ENCODE results near the gene NEAT1. TPM values are rescaled to one million over a fixed set of nuclear protein-coding genes. Genes with fewer than 3 reads are reported as not detected.

The NEAT1 gene
- total and polyA plus RNA-seq, 5 experiments from 2014 or later: 1.3 to 414 (median 2.9) TPM

- no peaks in the 10 kb centered on the region for H3K27me3 Mint-ChIP-seq
- POLR2A ChIA-PET: interaction anchor here (0.6 to 24.9 kb wide), 9 partner anchors 9 to 744 kb away, joined by 3 to 2047 read pairs (median 4); partner anchors contain the start of genes MALAT1 and NEAT1
- H3K36me3 Mint-ChIP-seq: no peaks in the 10 kb centered on the region
- H3K27ac Mint-ChIP-seq: peak overlapping the region in 3 of 10 donors; percentile 65 to 77 (median 72)
- DNase-seq (no peak), ATAC-seq (no peak)
- no peaks in the 10 kb centered on the region for H3K9me3 Mint-ChIP-seq
- peaks cover 20 to 58% (median 46%) of the 10 kb centered on the region in 4 donors for H3K4me1 Mint-ChIP-seq
- H3K4me3 Mint-ChIP-seq: no peak overlapping the region
These were observed 70.2 kb downstream of the NEAT1 start for GRCh38 chr11:65492637-65493366.

- Mint-ChIP-seq H3K27me3 (no peaks in the 10 kb centered on the region), H3K9me3 (no peaks in the 10 kb centered on the region), H3K4me1 (peaks cover 17 to 50% (median 39%) of the 10 kb centered on the region in 4 donors), H3K4me3 (no peak overlapping the region), H3K27ac (peak overlapping the region in 3 of 10 donors; percentile 65 to 77 (median 72)), H3K36me3 (no peaks in the 10 kb centered on the region)
- POLR2A ChIA-PET: interaction anchor here (0.7 to 24.9 kb wide), 8 partner anchors 12 to 115 kb away, joined by 3 to 2047 read pairs (median 4); partner anchors contain the start of gene NEAT1
- ATAC-seq: no peak
- no peak for DNase-seq
These were observed 71.0 kb downstream of the NEAT1 start for GRCh38 chr11:65493367-65494176.

Other genes starting within 250 kb of the NEAT1 start
- gene CAPN1, start 240.9 kb upstream of the NEAT1 start, total RNA-seq: 100 to 1,000 TPM in 1 of 2 experiments, 10 to 100 TPM in 1; 99.5 to 106 TPM
- gene CAPN1, start 240.9 kb upstream of the NEAT1 start, polyA plus RNA-seq: 10 to 100 TPM; 75.6 to 79.2 (median 78.9) TPM
- 10 to 100 TPM; 24.5 to 24.7 TPM for gene POLA2, start 160.8 kb upstream of the NEAT1 start, total RNA-seq
- gene POLA2, start 160.8 kb upstream of the NEAT1 start, polyA plus RNA-seq: 10 to 100 TPM in 2 of 3 donors, 1 to 10 TPM in 1; 9.7 to 13.5 (median 10.9) TPM
- 1 to 10 TPM in 1 of 2 experiments, not detected in 1; 1.4 TPM for gene CDC42EP2, start 107.9 kb upstream of the NEAT1 start, total RNA-seq
- gene CDC42EP2, start 107.9 kb upstream of the NEAT1 start, polyA plus RNA-seq: not detected
- 100 to 1,000 TPM in 1 of 2 experiments, 10 to 100 TPM in 1; 96.5 to 100 TPM for gene DPF2, start 88.9 kb upstream of the NEAT1 start, total RNA-seq
- gene DPF2, start 88.9 kb upstream of the NEAT1 start, polyA plus RNA-seq: 10 to 100 TPM; 48.3 to 64.9 (median 51.3) TPM
- 1 to 10 TPM; 1.5 to 1.9 TPM for gene TIGD3, start 68.0 kb upstream of the NEAT1 start, total RNA-seq
- under 1 TPM; 0.15 to 0.67 (median 0.21) TPM for gene TIGD3, start 68.0 kb upstream of the NEAT1 start, polyA plus RNA-seq
- gene SLC25A45, start 40.2 kb upstream of the NEAT1 start, total RNA-seq: 10 to 100 TPM; 22.2 to 23.4 TPM
- gene SLC25A45, start 40.2 kb upstream of the NEAT1 start, polyA plus RNA-seq: 10 to 100 TPM; 10.8 to 19.2 (median 11.0) TPM
- gene FRMD8, start 36.2 kb upstream of the NEAT1 start, total RNA-seq: 10 to 100 TPM; 48.6 to 55.0 TPM
- gene FRMD8, start 36.2 kb upstream of the NEAT1 start, polyA plus RNA-seq: 10 to 100 TPM; 34.5 to 42.6 (median 35.4) TPM
- over 10,000 TPM; 29,995 to 30,085 TPM for gene MALAT1, start 76.2 kb downstream of the NEAT1 start, total RNA-seq
- 1,000 to 10,000 TPM; 1,355 to 3,419 (median 2,188) TPM for gene MALAT1, start 76.2 kb downstream of the NEAT1 start, polyA plus RNA-seq
- 10 to 100 TPM; 69.0 to 70.6 TPM for gene SCYL1, start 102.3 kb downstream of the NEAT1 start, total RNA-seq
- gene SCYL1, start 102.3 kb downstream of the NEAT1 start, polyA plus RNA-seq: 10 to 100 TPM; 23.2 to 41.5 (median 33.5) TPM
- gene LTBP3, start 135.6 kb downstream of the NEAT1 start, total RNA-seq: 100 to 1,000 TPM; 258 to 261 TPM
- 10 to 100 TPM in 2 of 3 donors, 1 to 10 TPM in 1; 7.3 to 35.0 (median 18.9) TPM for gene LTBP3, start 135.6 kb downstream of the NEAT1 start, polyA plus RNA-seq
- gene ZNRD2, start 147.7 kb downstream of the NEAT1 start, total RNA-seq: 10 to 100 TPM; 31.5 to 32.7 TPM
- gene ZNRD2, start 147.7 kb downstream of the NEAT1 start, polyA plus RNA-seq: 10 to 100 TPM; 62.9 to 86.3 (median 80.1) TPM
- 10 to 100 TPM; 39.3 to 42.1 TPM for gene FAM89B, start 149.7 kb downstream of the NEAT1 start, total RNA-seq
- gene FAM89B, start 149.7 kb downstream of the NEAT1 start, polyA plus RNA-seq: 100 to 1,000 TPM in 2 of 3 donors, 10 to 100 TPM in 1; 70.9 to 122 (median 101) TPM
- 100 to 1,000 TPM; 101 to 108 TPM for gene EHBP1L1, start 153.3 kb downstream of the NEAT1 start, total RNA-seq
- 10 to 100 TPM; 10.8 to 19.8 (median 11.5) TPM for gene EHBP1L1, start 153.3 kb downstream of the NEAT1 start, polyA plus RNA-seq
- gene KCNK7, start 173.0 kb downstream of the NEAT1 start, total RNA-seq: 1 to 10 TPM; 2.4 to 5.0 TPM
- under 1 TPM in 1 of 3 donors, not detected in 2; 0.34 TPM for gene KCNK7, start 173.0 kb downstream of the NEAT1 start, polyA plus RNA-seq
- gene MAP3K11, start 191.4 kb downstream of the NEAT1 start, total RNA-seq: 10 to 100 TPM; 61.6 to 66.3 TPM
- gene MAP3K11, start 191.4 kb downstream of the NEAT1 start, polyA plus RNA-seq: 10 to 100 TPM in 2 of 3 donors, 1 to 10 TPM in 1; 8.7 to 20.5 (median 12.7) TPM
- gene PCNX3, start 193.0 kb downstream of the NEAT1 start, total RNA-seq: 10 to 100 TPM; 57.4 to 64.2 TPM
- gene PCNX3, start 193.0 kb downstream of the NEAT1 start, polyA plus RNA-seq: 1 to 10 TPM in 2 of 3 donors, under 1 TPM in 1; 0.96 to 6.5 (median 2.2) TPM
- 100 to 1,000 TPM; 155 to 157 TPM for gene SIPA1, start 215.3 kb downstream of the NEAT1 start, total RNA-seq
- gene SIPA1, start 215.3 kb downstream of the NEAT1 start, polyA plus RNA-seq: 100 to 1,000 TPM; 118 to 238 (median 140) TPM
- 100 to 1,000 TPM; 175 to 184 TPM for gene RELA, start 240.1 kb downstream of the NEAT1 start, total RNA-seq
- gene RELA, start 240.1 kb downstream of the NEAT1 start, polyA plus RNA-seq: 10 to 100 TPM; 38.4 to 69.8 (median 56.6) TPM